Measurements from ENCODE around the gene MCF2L2. TPM values are rescaled to one million over a fixed set of nuclear protein-coding genes. Genes with fewer than 3 reads are reported as not detected.

The MCF2L2 gene
- total and polyA plus RNA-seq, 2 experiments from 2014 or later, result 6.7 to 14.6 TPM

- H3K79me2 ChIP-seq (replicated peaks; ENCODE audit: insufficient read depth), result peaks cover 14% of the 10 kb centered on the region
- peaks cover 27% of the 10 kb centered on the region for H3K4me1 Mint-ChIP-seq
- peaks cover 36% of the 10 kb centered on the region for H3K27me3 ChIP-seq (ENCODE audit: insufficient read depth)
- H4K20me1 ChIP-seq (replicated peaks; ENCODE audit: insufficient read depth), result no peaks in the 10 kb centered on the region
- H3K4me2 ChIP-seq, result peak overlapping the region; percentile 96
- H3K27ac ChIP-seq (ENCODE audit: low read depth), result no peak overlapping the region
- DNase-seq (ENCODE audit: low spot score) (no peak), ATAC-seq (peak; percentile 27)
- peak overlapping the region; percentile 85 for H3K4me3 ChIP-seq
- no peak overlapping the region for H2AFZ ChIP-seq
- H3K9me3 Mint-ChIP-seq, result peaks cover 3% of the 10 kb centered on the region; the same call in 1 of the 3 replicates
- H3K4me3 Mint-ChIP-seq, result peak overlapping the region; percentile 80
- H3K9me2 ChIP-seq (ENCODE audit: insufficient read depth), result no peaks in the 10 kb centered on the region
- TF ChIP-seq JUNB (IDR thresholded peaks at IDR 0.05; ENCODE audit: unreplicated experiment) (no peak), NANOG (IDR thresholded peaks at IDR 0.05; ENCODE audit: borderline replicate concordance) (no peak), EZH2 (IDR thresholded peaks at IDR 0.05; ENCODE audit: low read depth, unreplicated experiment) (no peak), ZNF331 (CRISPR knock-in tag; IDR thresholded peaks at IDR 0.05; ENCODE audit: low read depth) (no peak), ZNF114 (CRISPR knock-in tag; IDR thresholded peaks at IDR 0.05) (no peak), ETS1 (IDR thresholded peaks at IDR 0.05) (no peak), STAT1 (IDR thresholded peaks at IDR 0.05; ENCODE audit: unreplicated experiment) (no peak), POLR2AphosphoS5 (IDR thresholded peaks at IDR 0.05; ENCODE audit: low read depth) (no peak), EZH2phosphoT487 (IDR thresholded peaks at IDR 0.05; ENCODE audit: unreplicated experiment) (no peak)
- TF ChIP-seq, protein P1, sequence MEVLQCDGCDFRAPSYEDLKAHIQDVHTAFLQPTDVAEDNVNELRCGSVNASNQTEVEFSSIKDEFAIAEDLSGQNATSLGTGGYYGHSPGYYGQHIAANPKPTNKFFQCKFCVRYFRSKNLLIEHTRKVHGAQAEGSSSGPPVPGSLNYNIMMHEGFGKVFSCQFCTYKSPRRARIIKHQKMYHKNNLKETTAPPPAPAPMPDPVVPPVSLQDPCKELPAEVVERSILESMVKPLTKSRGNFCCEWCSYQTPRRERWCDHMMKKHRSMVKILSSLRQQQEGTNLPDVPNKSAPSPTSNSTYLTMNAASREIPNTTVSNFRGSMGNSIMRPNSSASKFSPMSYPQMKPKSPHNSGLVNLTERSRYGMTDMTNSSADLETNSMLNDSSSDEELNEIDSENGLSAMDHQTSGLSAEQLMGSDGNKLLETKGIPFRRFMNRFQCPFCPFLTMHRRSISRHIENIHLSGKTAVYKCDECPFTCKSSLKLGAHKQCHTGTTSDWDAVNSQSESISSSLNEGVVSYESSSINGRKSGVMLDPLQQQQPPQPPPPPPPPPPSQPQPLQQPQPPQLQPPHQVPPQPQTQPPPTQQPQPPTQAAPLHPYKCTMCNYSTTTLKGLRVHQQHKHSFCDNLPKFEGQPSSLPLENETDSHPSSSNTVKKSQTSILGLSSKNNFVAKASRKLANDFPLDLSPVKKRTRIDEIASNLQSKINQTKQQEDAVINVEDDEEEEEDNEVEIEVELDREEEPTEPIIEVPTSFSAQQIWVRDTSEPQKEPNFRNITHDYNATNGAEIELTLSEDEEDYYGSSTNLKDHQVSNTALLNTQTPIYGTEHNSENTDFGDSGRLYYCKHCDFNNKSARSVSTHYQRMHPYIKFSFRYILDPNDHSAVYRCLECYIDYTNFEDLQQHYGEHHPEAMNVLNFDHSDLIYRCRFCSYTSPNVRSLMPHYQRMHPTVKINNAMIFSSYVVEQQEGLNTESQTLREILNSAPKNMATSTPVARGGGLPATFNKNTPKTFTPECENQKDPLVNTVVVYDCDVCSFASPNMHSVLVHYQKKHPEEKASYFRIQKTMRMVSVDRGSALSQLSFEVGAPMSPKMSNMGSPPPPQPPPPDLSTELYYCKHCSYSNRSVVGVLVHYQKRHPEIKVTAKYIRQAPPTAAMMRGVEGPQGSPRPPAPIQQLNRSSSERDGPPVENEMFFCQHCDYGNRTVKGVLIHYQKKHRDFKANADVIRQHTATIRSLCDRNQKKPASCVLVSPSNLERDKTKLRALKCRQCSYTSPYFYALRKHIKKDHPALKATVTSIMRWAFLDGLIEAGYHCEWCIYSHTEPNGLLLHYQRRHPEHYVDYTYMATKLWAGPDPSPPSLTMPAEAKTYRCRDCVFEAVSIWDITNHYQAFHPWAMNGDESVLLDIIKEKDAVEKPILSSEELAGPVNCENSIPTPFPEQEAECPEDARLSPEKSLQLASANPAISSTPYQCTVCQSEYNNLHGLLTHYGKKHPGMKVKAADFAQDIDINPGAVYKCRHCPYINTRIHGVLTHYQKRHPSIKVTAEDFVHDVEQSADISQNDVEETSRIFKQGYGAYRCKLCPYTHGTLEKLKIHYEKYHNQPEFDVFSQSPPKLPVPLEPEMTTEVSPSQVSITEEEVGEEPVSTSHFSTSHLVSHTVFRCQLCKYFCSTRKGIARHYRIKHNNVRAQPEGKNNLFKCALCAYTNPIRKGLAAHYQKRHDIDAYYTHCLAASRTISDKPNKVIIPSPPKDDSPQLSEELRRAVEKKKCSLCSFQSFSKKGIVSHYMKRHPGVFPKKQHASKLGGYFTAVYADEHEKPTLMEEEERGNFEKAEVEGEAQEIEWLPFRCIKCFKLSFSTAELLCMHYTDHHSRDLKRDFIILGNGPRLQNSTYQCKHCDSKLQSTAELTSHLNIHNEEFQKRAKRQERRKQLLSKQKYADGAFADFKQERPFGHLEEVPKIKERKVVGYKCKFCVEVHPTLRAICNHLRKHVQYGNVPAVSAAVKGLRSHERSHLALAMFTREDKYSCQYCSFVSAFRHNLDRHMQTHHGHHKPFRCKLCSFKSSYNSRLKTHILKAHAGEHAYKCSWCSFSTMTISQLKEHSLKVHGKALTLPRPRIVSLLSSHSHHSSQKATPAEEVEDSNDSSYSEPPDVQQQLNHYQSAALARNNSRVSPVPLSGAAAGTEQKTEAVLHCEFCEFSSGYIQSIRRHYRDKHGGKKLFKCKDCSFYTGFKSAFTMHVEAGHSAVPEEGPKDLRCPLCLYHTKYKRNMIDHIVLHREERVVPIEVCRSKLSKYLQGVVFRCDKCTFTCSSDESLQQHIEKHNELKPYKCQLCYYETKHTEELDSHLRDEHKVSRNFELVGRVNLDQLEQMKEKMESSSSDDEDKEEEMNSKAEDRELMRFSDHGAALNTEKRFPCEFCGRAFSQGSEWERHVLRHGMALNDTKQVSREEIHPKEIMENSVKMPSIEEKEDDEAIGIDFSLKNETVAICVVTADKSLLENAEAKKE (CRISPR knock-in tag; IDR thresholded peaks at IDR 0.05), result no peak
- TF ChIP-seq, protein P2, sequence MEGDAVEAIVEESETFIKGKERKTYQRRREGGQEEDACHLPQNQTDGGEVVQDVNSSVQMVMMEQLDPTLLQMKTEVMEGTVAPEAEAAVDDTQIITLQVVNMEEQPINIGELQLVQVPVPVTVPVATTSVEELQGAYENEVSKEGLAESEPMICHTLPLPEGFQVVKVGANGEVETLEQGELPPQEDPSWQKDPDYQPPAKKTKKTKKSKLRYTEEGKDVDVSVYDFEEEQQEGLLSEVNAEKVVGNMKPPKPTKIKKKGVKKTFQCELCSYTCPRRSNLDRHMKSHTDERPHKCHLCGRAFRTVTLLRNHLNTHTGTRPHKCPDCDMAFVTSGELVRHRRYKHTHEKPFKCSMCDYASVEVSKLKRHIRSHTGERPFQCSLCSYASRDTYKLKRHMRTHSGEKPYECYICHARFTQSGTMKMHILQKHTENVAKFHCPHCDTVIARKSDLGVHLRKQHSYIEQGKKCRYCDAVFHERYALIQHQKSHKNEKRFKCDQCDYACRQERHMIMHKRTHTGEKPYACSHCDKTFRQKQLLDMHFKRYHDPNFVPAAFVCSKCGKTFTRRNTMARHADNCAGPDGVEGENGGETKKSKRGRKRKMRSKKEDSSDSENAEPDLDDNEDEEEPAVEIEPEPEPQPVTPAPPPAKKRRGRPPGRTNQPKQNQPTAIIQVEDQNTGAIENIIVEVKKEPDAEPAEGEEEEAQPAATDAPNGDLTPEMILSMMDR (conservative IDR thresholded peaks at IDR 0.05; ENCODE audit: low read depth in 2 of 2), result no peak
- peaks cover 25% of the 10 kb centered on the region for H3K4me1 ChIP-seq (ENCODE audit: insufficient read depth)
- H3F3A ChIP-seq (replicated peaks; ENCODE audit: low read depth), result no peaks in the 10 kb centered on the region
- H3K27ac Mint-ChIP-seq, result no peak overlapping the region
- H3K27me3 Mint-ChIP-seq (ENCODE audit: insufficient read depth, low read depth, poor library complexity), result peaks cover 23% of the 10 kb centered on the region
- H3K36me3 ChIP-seq (ENCODE audit: insufficient read depth), result no peaks in the 10 kb centered on the region
- H3K36me3 Mint-ChIP-seq (ENCODE audit: low read depth), result no peaks in the 10 kb centered on the region; the same call in 2 of the 3 replicates
Observed at GRCh38 chr3:183255348-183255730, 173.1 kb downstream of the MCF2L2 start.

Data from GM23338 (cell line).